ENCODE results near the gene GPNMB. TPM values are rescaled to one million over a fixed set of nuclear protein-coding genes. Genes with fewer than 3 reads are reported as not detected.

The GPNMB gene
- total RNA-seq, 2 experiments from 2014 or later: 0.21 to 0.29 TPM

DNA sequence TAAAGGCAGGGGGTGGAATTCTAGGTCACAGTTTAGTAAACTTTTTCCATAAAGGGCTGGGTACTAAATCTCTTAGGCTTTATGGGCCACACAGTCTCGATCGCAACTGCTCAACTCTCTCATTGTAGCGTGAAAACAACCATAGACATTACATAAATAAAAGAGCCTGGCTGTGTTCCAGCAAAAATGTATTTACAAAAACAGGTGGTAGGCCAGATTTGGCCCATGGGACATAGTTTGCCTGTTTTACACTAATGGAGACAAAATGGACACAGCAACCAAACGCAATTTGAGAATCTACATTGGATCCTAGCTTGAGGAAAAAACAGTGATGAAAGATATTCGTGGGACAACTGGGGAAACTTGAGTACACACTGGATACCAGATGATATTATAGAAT, 29.3 kb downstream of the GPNMB start:
- peaks cover 15% of the 10 kb centered on the region for H3K4me1 Mint-ChIP-seq (ENCODE audit: low read depth)
- no peaks in the 10 kb centered on the region for H3K9me3 Mint-ChIP-seq (ENCODE audit: insufficient read depth)
- ChIA-PET POLR2A (interaction anchor here (1.3 kb wide), 1 partner anchor 23 kb away, joined by 3 read pairs; the partner anchor contains the start of gene MALSU1), CTCF (interaction anchor here (0.7 to 9.1 kb wide), 21 partner anchors 10 to 274 kb away, joined by 3 to 138 read pairs (median 4); partner anchors contain the start of gene MALSU1)
- ATAC-seq: no peak
- H3K36me3 Mint-ChIP-seq (ENCODE audit: low read depth): no peaks in the 10 kb centered on the region
- no peak overlapping the region for H3K4me3 Mint-ChIP-seq
- DNase-seq: no peak
- H3K27ac Mint-ChIP-seq: no peak overlapping the region
- H3K27me3 Mint-ChIP-seq (ENCODE audit: low read depth): peaks cover 6% of the 10 kb centered on the region

DNA sequence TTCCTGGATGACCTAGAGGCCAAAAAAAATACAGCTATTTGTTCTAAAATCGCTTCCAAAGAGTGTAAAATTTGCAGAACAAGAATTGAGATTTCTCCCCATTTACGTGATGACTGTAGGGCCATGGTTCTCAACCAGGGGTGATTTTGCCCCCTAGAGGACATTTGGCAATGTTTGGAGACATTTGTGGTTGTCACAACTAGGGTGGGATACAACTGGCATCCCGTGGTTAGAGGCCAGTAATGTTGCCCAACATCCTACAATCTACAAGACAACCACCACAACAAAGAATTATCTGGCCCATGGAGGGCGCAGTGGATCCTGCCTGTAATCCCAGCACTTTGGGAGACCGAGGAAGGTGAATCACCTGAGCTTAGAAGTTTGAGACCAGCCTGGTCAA, 29.8 kb downstream of the GPNMB start:
- ATAC-seq: no peak
- H3K4me3 Mint-ChIP-seq: no peak overlapping the region
- H3K36me3 Mint-ChIP-seq (ENCODE audit: low read depth): no peaks in the 10 kb centered on the region
- peaks cover 6% of the 10 kb centered on the region for H3K27me3 Mint-ChIP-seq (ENCODE audit: low read depth)
- CTCF ChIA-PET: interaction anchor here (0.7 to 9.1 kb wide), 27 partner anchors 11 to 273 kb away, joined by 3 to 138 read pairs (median 4); partner anchors contain the start of gene MALSU1
- no peak for DNase-seq
- H3K9me3 Mint-ChIP-seq (ENCODE audit: insufficient read depth): no peaks in the 10 kb centered on the region
- no peak overlapping the region for H3K27ac Mint-ChIP-seq
- H3K4me1 Mint-ChIP-seq (ENCODE audit: low read depth): peaks cover 15% of the 10 kb centered on the region
- POLR2A ChIA-PET: interaction anchor here (1.3 kb wide), 1 partner anchor 23 kb away, joined by 3 read pairs; the partner anchor contains the start of gene MALSU1

DNA sequence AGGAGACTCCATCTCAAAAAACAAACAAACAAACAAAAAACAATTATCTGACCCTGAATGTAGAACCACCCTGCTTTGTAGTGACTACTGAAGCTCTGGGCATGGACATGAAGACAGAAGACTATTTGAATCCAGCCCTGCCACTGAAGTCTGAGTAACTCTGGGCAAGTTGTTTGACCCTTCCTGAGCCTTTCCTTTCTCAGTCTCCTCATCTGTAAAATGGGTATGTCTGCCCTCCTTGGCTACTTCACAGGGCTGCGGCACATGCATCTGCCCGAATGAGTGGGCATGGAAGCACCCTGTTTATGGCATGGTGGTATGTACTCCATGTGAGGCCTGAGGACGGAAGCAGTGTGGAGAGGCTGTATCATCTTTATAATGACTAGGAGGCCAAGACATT, 30.4 kb downstream of the GPNMB start:
- CTCF ChIA-PET: interaction anchor here (0.8 to 9.1 kb wide), 26 partner anchors 11 to 277 kb away, joined by 3 to 138 read pairs (median 4); partner anchors contain the start of gene MALSU1
- Mint-ChIP-seq H3K27me3 (ENCODE audit: low read depth) (peaks cover 6% of the 10 kb centered on the region), H3K4me1 (ENCODE audit: low read depth) (peaks cover 15% of the 10 kb centered on the region), H3K9me3 (ENCODE audit: insufficient read depth) (no peaks in the 10 kb centered on the region), H3K36me3 (ENCODE audit: low read depth) (no peaks in the 10 kb centered on the region), H3K4me3 (no peak overlapping the region), H3K27ac (no peak overlapping the region)
- POLR2A ChIA-PET: interaction anchor here (1.3 kb wide), 1 partner anchor 22 kb away, joined by 3 read pairs; the partner anchor contains the start of gene MALSU1
- ATAC-seq (no peak), DNase-seq (no peak)

DNA sequence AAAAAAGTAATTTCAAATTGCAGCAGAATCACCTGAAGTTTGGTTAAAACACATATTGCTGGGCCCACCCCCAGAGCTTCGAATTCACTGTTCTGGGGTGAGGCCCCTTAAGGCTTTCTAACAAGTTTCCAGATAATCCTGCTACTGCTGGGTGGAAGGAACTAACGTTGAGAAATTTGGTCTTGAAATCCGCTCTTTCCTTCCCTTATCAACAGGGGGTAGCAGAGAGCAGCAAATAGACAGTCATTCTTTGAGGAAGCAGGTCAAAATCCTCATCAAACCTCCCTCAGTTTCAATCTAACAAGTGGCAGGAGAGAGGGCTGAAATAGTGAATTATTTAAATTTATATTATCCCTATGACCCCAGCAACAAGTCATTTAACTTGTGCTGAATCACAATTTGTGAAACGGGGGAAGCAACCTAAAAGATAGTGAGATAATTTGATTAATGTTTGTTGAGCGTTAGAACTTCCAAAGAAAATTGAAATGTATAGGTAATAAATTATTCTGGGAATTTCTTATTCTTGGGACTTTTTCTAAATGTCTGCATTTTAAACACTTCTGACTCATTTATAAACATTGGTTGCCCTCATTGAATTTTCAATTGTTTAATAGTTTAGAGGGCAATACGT, 30.9 kb downstream of the GPNMB start:
- Mint-ChIP-seq H3K36me3 (ENCODE audit: low read depth) (no peaks in the 10 kb centered on the region), H3K27me3 (ENCODE audit: low read depth) (peaks cover 1% of the 10 kb centered on the region), H3K9me3 (ENCODE audit: insufficient read depth) (no peaks in the 10 kb centered on the region), H3K4me1 (ENCODE audit: low read depth) (peaks cover 15% of the 10 kb centered on the region), H3K27ac (no peak overlapping the region), H3K4me3 (no peak overlapping the region)
- ATAC-seq (peak; percentile 43), DNase-seq (peak; percentile 65)
- ChIA-PET POLR2A (no interaction called here), CTCF (interaction anchor here (0.7 to 9.1 kb wide), 29 partner anchors 9 to 436 kb away, joined by 3 to 138 read pairs (median 4); partner anchors contain the start of gene MALSU1)

DNA sequence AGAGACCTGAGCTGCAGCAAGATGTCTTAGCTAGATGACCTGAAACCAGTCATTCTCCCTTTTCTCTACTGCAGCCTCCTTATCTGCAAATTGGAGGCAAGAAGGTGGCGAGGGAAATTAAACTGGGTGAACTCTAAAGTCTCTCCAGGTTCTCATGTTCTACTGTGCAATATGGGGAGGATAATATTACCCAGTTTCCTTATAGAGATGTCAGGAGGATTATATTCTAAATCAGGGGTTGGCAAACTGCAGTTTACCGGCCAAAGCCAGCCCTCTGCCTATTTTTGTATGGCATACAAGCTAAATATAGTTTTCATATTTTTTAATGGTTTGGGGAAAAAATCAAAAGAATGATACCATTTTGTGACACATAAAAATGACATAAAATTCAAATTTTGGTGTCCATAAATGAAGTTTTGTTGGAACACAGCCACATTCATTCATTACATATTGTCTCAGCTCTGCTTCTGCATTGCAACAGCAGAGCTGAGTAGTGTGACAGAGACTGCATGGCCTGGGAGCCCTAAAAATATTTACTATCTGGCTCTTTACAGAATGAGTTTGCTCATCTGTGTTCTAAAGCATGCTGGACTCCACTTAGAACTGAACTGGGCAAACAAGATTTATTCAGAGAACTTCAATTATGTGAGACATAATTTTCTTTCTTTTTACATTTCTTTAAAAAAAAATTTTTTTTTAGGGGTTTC, 33.4 kb downstream of the GPNMB start:
- ChIA-PET CTCF (interaction anchor here (1.4 to 9.1 kb wide), 5 partner anchors 17 to 263 kb away, joined by 3 to 138 read pairs (median 5); partner anchors contain the start of gene MALSU1), POLR2A (no interaction called here)
- no peaks in the 10 kb centered on the region for H3K27me3 Mint-ChIP-seq (ENCODE audit: low read depth)
- H3K4me1 Mint-ChIP-seq (ENCODE audit: low read depth): peaks cover 1% of the 10 kb centered on the region
- no peak for ATAC-seq
- H3K27ac Mint-ChIP-seq: no peak overlapping the region
- no peaks in the 10 kb centered on the region for H3K36me3 Mint-ChIP-seq (ENCODE audit: low read depth)
- H3K9me3 Mint-ChIP-seq (ENCODE audit: insufficient read depth): no peaks in the 10 kb centered on the region
- DNase-seq: no peak
- H3K4me3 Mint-ChIP-seq: no peak overlapping the region

DNA sequence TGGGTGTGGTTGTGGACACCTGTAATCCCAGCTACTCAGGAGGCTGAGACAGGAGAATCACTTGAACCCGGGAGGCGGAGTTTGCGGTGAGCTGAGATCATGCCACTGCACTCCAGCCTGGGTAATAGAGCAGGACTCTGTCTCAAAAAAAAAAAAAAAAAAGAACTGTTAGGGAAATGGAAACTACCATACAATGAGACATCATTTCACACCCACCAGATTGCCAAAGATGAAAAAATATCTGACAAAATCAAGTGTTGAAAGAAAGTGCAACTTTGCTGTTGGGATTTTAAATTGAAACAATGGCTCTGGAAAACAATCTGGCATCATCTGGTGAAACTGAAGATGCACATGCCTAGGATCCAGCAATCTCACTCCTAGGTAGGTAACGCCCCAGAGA, 36.5 kb downstream of the GPNMB start:
- CTCF ChIA-PET: interaction anchor here (2.1 to 2.8 kb wide), 2 partner anchors 10 to 75 kb away, joined by 6 to 25 read pairs; no protein-coding TSS in a partner anchor
- H3K27ac Mint-ChIP-seq: no peak overlapping the region
- POLR2A ChIA-PET: no interaction called here
- DNase-seq (no peak), ATAC-seq (no peak)
- no peaks in the 10 kb centered on the region for H3K27me3 Mint-ChIP-seq (ENCODE audit: low read depth)
- H3K4me3 Mint-ChIP-seq: no peak overlapping the region
- H3K36me3 Mint-ChIP-seq (ENCODE audit: low read depth): no peaks in the 10 kb centered on the region
- no peaks in the 10 kb centered on the region for H3K9me3 Mint-ChIP-seq (ENCODE audit: insufficient read depth)
- peaks cover 9% of the 10 kb centered on the region for H3K4me1 Mint-ChIP-seq (ENCODE audit: low read depth)

DNA sequence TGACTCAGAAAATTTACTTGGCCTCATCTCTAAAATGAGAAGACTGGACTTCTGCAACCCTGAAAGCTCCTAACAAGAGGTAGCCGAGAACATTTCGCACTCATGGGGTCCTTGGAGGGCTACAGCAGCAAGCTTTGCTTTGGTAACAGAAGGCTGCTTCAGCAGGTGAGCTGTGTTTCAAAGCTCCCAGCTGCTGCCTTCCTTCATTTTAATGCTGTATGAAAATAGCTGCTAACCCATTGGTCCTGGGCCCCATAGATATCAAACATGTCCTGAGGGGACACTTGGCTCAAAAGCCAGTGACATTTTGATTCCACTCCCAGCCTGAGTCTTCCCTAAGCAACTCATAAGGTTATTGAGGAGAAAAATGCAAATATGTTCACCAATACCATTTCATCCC, 38.3 kb downstream of the GPNMB start:
- Mint-ChIP-seq H3K27me3 (ENCODE audit: low read depth) (no peaks in the 10 kb centered on the region), H3K4me3 (no peak overlapping the region), H3K27ac (no peak overlapping the region), H3K9me3 (ENCODE audit: insufficient read depth) (no peaks in the 10 kb centered on the region), H3K4me1 (ENCODE audit: low read depth) (peaks cover 19% of the 10 kb centered on the region), H3K36me3 (ENCODE audit: low read depth) (no peaks in the 10 kb centered on the region)
- ChIA-PET POLR2A (no interaction called here), CTCF (interaction anchor here (2.1 to 2.8 kb wide), 2 partner anchors 12 to 73 kb away, joined by 6 to 25 read pairs; no protein-coding TSS in a partner anchor)
- ATAC-seq (no peak), DNase-seq (no peak)

DNA sequence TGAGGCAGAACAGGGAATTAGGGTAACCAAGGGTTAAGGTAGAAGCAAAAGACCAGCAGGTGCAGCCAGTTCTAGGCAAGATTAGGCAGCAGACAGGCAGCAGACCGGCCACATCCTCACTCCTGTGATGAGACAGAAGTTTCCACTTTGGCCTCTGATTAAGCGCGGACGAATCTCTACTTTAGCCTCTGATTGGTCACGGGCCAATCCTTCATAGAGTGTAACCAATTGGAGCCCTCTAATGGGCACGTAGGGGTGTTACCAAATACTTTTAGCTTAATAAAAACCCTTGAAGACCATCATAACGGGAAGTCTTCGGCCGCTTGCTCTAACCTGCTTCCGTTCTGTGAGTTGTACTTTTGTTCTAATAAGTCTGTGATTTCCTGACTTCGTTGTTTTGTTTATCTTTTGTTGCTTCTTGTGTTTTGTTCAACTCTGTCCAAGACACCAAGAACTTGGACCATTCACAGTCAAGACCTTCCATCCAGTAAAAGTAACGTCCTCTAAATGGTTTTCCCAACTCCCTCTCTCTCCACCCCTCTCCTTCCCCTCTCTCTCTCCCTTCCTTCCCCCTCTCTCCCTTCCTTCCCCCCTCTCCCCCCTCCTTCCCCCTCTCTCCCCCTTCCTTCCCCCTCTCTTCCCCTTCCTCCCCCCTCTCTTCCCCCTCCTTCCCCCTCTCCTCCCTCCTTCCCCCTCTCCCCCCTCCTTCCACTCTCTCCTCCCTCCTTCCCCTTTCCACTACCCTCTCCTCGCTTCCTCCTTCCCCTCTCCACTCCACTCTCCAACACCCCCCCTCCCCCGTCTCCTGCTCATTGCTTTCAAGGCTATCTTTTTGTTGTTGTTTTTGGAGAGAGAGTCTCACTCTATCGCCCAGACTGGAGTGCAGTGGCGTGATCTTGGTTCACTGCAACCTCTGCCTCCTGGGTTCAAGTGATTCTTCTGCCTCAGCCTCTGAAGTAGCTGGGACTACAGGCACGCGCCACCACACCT, 39.4 kb downstream of the GPNMB start:
- ATAC-seq (no peak), DNase-seq (no peak)
- Mint-ChIP-seq H3K27ac (no peak overlapping the region), H3K4me1 (ENCODE audit: low read depth) (peaks cover 24% of the 10 kb centered on the region), H3K27me3 (ENCODE audit: low read depth) (no peaks in the 10 kb centered on the region), H3K36me3 (ENCODE audit: low read depth) (no peaks in the 10 kb centered on the region), H3K4me3 (no peak overlapping the region), H3K9me3 (ENCODE audit: insufficient read depth) (no peaks in the 10 kb centered on the region)
- CTCF ChIA-PET: interaction anchor here (1.1 kb wide), 1 partner anchor 60 kb away, joined by 3 read pairs; no protein-coding TSS in a partner anchor
- POLR2A ChIA-PET: interaction anchor here (2.5 kb wide), 1 partner anchor 13 kb away, joined by 6 read pairs; the partner anchor contains the start of gene MALSU1

DNA sequence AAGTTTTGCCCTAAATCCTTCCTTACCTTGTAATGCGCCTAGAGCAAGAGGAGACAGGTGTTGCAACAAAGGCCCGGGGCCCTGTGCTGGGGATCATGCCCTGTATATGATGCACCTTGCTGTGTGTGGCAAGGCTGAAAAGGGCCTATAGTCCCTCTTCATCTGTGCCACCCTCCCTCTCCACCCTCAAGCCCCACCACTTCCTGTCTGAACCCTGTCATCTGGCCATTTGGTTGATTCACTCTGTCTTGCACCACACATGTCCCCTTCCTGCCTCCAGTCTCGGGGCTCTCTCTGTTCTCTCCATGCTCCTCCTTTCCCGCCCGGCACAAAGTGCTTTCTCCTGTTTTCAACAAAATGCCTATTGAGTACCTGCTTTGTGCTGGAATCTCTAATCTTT, 41.0 kb downstream of the GPNMB start:
- no peak overlapping the region for H3K27ac Mint-ChIP-seq
- no peaks in the 10 kb centered on the region for H3K9me3 Mint-ChIP-seq (ENCODE audit: insufficient read depth)
- CTCF ChIA-PET: no interaction called here
- no peak overlapping the region for H3K4me3 Mint-ChIP-seq
- H3K27me3 Mint-ChIP-seq (ENCODE audit: low read depth): no peaks in the 10 kb centered on the region
- POLR2A ChIA-PET: interaction anchor here (2.5 kb wide), 1 partner anchor 11 kb away, joined by 6 read pairs; the partner anchor contains the start of gene MALSU1
- peak; percentile 49 for DNase-seq
- peaks cover 29% of the 10 kb centered on the region for H3K4me1 Mint-ChIP-seq (ENCODE audit: low read depth)
- H3K36me3 Mint-ChIP-seq (ENCODE audit: low read depth): no peaks in the 10 kb centered on the region
- peak; percentile 42 for ATAC-seq

DNA sequence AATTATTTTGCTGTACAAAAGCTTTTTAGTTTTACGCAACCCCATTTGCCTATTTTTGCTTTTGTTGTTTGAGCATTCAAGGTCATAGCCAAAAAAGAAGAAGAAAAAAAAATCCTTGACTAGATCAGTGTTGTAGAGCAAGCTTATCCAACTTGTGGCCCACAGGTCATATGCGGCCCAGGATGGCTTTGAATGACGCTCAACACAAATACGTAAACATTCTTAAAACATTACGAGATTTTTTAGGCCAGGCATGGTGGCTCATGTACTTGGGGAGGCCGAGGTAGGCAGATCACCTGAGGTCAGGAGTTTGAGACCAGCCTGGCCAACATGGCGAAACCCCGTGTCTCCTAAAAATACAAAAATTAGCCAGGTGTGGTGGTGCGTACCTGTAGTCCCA, 44.4 kb downstream of the GPNMB start:
- Mint-ChIP-seq H3K4me3 (no peak overlapping the region), H3K9me3 (ENCODE audit: insufficient read depth) (no peaks in the 10 kb centered on the region), H3K4me1 (ENCODE audit: low read depth) (peaks cover 29% of the 10 kb centered on the region), H3K27me3 (ENCODE audit: low read depth) (no peaks in the 10 kb centered on the region), H3K36me3 (ENCODE audit: low read depth) (no peaks in the 10 kb centered on the region), H3K27ac (no peak overlapping the region)
- ChIA-PET POLR2A (no interaction called here), CTCF (interaction anchor here (1.1 to 1.6 kb wide), 3 partner anchors 14 to 172 kb away, joined by 4 to 5 read pairs (median 5); no protein-coding TSS in a partner anchor)
- ATAC-seq (no peak), DNase-seq (no peak)
